ENCODE results near the gene DDX39B. TPM values are rescaled to one million over a fixed set of nuclear protein-coding genes. Genes with fewer than 3 reads are reported as not detected.

Gene DDX39B
- total RNA-seq, 4 donors from 2014 or later, result 119 to 429 (median 282) TPM

DNA sequence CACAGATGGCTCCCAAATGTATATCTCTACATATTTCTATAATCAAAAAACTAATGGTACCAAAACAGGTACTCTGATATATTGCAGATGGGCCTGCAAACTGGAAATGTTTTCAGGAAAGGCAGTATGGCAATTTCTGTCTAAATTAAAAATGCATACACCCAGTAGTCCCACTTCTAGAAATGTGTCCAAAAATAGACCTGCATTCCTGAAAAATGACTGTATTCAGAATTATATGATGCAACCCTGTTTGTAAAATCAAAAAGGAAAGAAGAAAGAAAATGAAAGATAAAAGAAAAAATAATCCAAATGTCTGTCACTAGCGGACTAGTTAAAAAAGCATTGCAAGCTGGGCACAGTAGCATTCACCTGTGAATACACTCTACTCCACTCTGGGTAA, 56.7 kb downstream of the DDX39B start:
- Histone ChIP-seq H3K36me3 (no peaks in the 10 kb centered on the region), H3K4me3 (no peak overlapping the region), H3K27ac (no peak overlapping the region), H3K27me3 (no peaks in the 10 kb centered on the region), H3K4me1 (no peaks in the 10 kb centered on the region), H3K9me3 (no peaks in the 10 kb centered on the region)
- TF ChIP-seq POLR2A (IDR thresholded peaks at IDR 0.05), result no peak
- TF ChIP-seq, protein P1, sequence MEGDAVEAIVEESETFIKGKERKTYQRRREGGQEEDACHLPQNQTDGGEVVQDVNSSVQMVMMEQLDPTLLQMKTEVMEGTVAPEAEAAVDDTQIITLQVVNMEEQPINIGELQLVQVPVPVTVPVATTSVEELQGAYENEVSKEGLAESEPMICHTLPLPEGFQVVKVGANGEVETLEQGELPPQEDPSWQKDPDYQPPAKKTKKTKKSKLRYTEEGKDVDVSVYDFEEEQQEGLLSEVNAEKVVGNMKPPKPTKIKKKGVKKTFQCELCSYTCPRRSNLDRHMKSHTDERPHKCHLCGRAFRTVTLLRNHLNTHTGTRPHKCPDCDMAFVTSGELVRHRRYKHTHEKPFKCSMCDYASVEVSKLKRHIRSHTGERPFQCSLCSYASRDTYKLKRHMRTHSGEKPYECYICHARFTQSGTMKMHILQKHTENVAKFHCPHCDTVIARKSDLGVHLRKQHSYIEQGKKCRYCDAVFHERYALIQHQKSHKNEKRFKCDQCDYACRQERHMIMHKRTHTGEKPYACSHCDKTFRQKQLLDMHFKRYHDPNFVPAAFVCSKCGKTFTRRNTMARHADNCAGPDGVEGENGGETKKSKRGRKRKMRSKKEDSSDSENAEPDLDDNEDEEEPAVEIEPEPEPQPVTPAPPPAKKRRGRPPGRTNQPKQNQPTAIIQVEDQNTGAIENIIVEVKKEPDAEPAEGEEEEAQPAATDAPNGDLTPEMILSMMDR (IDR thresholded peaks at IDR 0.05), result no peak
- DNase-seq, result no peak
- intact Hi-C loops (cut with DNase I; ENCODE audit: low total_unique reads), result no loop called here

DNA sequence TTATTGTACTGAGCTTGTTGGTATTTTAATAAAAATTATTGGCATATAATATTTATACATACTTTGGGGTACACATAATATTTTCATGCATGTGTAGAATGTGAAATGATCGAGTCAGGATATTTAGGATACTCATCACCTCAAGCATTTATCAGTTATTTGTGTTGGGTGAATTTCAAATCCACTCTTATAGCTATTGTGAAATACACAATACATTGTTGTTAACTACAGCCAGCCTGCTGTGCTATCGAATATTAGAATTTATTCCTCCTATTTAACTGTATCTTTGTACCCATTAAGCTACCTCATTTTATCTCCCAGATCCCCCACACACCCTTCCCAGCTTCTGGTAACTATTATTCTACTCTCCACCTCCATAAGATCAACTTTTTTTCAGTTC, 58.4 kb downstream of the DDX39B start:
- TF ChIP-seq, protein P1 (IDR thresholded peaks at IDR 0.05), result no peak
- TF ChIP-seq POLR2A (IDR thresholded peaks at IDR 0.05), result no peak

DNA sequence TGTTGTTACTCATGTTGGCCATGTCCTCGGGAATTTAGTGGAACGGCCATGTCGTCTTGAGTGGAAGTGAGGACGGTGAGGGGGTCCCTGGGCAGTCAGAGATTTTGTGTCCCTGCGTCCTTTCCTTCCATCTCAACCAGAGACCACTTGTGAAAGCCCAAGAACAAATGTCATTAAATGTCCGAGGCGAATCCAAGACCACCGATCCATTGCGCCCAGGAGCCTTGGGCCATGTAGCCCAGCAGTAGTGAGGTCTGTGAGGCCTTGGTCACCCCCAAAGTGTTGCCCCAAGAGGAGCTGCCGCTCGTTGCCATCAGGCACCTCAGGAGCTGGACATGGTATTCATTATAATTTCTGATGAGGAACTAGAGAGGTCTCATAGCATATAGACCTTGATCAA, 61.2 kb downstream of the DDX39B start:
- no peak for DNase-seq

More for the DNA sequence above, 58.4 kb downstream of the DDX39B start:
- no peaks in the 10 kb centered on the region for H3K36me3 ChIP-seq
- H3K4me1 ChIP-seq, result no peaks in the 10 kb centered on the region
- H3K9me3 ChIP-seq, result no peaks in the 10 kb centered on the region
- intact Hi-C loops (cut with DNase I; ENCODE audit: low total_unique reads), result no loop called here
- no peak overlapping the region for H3K27ac ChIP-seq
- H3K27me3 ChIP-seq, result no peaks in the 10 kb centered on the region
- no peak overlapping the region for H3K4me3 ChIP-seq
- DNase-seq, result no peak

More for the DNA sequence above, 61.2 kb downstream of the DDX39B start:
- Histone ChIP-seq H3K9me3 (no peaks in the 10 kb centered on the region), H3K36me3 (no peaks in the 10 kb centered on the region), H3K4me3 (no peak overlapping the region), H3K4me1 (no peaks in the 10 kb centered on the region), H3K27me3 (no peaks in the 10 kb centered on the region), H3K27ac (no peak overlapping the region)
- intact Hi-C loops (cut with DNase I; ENCODE audit: low total_unique reads), result no loop called here
- TF ChIP-seq POLR2A (IDR thresholded peaks at IDR 0.05), result no peak
- TF ChIP-seq, protein P1 (IDR thresholded peaks at IDR 0.05), result no peak

Small RNAs within 50 kb of the gene (small RNA-seq; reads per million reads assigned to genes)
- gene AL663061.1 (not detected), gene RF00019 (not detected), gene SNORD117 (537 reads per million, percentile 97 among the genes with 10 or more reads in this experiment), gene SNORD84 (not detected)

Other genes starting within 250 kb of the DDX39B start
- 1,000 to 10,000 TPM in 1 of 4 donors, 100 to 1,000 TPM in 3; 134 to 1,272 (median 737) TPM for gene HLA-B, start 184.8 kb downstream of the DDX39B start, total RNA-seq
- gene MICA, start 138.4 kb downstream of the DDX39B start, total RNA-seq, result 10 to 100 TPM in 3 of 4 donors, 1 to 10 TPM in 1; 9.1 to 31.7 (median 17.2) TPM
- 1 to 10 TPM; 1.9 to 4.8 (median 2.9) TPM for gene MICB, start 43.9 kb downstream of the DDX39B start, total RNA-seq
- not detected for gene MCCD1, start 13.0 kb downstream of the DDX39B start, total RNA-seq
- gene ATP6V1G2, start 4.6 kb upstream of the DDX39B start, total RNA-seq, result 1 to 10 TPM in 2 of 4 donors, not detected in 2; 1.2 to 1.6 TPM
- gene NFKBIL1, start 5.6 kb upstream of the DDX39B start, total RNA-seq, result 10 to 100 TPM; 19.7 to 38.5 (median 20.8) TPM
- under 1 TPM in 1 of 4 donors, not detected in 3; 0.30 TPM for gene LTA, start 30.3 kb upstream of the DDX39B start, total RNA-seq
- gene TNF, start 33.6 kb upstream of the DDX39B start, total RNA-seq, result 1 to 10 TPM in 1 of 4 donors, not detected in 3; 1.3 TPM
- 1 to 10 TPM in 1 of 4 donors, not detected in 3; 1.5 TPM for gene LTB, start 40.4 kb upstream of the DDX39B start, total RNA-seq
- gene LST1, start 44.3 kb upstream of the DDX39B start, total RNA-seq, result 100 to 1,000 TPM in 1 of 4 donors, 1 to 10 TPM in 2, not detected in 1; 2.6 to 229 (median 3.2) TPM
- gene NCR3, start 51.0 kb upstream of the DDX39B start, total RNA-seq, result not detected
- 10 to 100 TPM in 2 of 4 donors, 1 to 10 TPM in 2; 1.5 to 25.6 (median 14.5) TPM for gene AIF1, start 73.2 kb upstream of the DDX39B start, total RNA-seq
- 100 to 1,000 TPM in 1 of 4 donors, 10 to 100 TPM in 3; 35.4 to 218 (median 48.0) TPM for gene PRRC2A, start 78.7 kb upstream of the DDX39B start, total RNA-seq
- 100 to 1,000 TPM in 3 of 4 donors, 10 to 100 TPM in 1; 92.2 to 233 (median 139) TPM for gene BAG6, start 110.7 kb upstream of the DDX39B start, total RNA-seq
- 1 to 10 TPM in 3 of 4 donors, not detected in 1; 1.9 to 2.9 (median 2.6) TPM for gene APOM, start 113.9 kb upstream of the DDX39B start, total RNA-seq
- gene C6orf47, start 118.8 kb upstream of the DDX39B start, total RNA-seq, result 10 to 100 TPM in 3 of 4 donors, 1 to 10 TPM in 1; 6.2 to 31.9 (median 24.6) TPM
- gene GPANK1, start 123.0 kb upstream of the DDX39B start, total RNA-seq, result 10 to 100 TPM in 3 of 4 donors, 1 to 10 TPM in 1; 5.1 to 25.6 (median 15.4) TPM
- 100 to 1,000 TPM in 3 of 4 donors, 10 to 100 TPM in 1; 67.5 to 157 (median 107) TPM for gene CSNK2B, start 124.1 kb upstream of the DDX39B start, total RNA-seq
- gene LY6G5B, start 128.0 kb upstream of the DDX39B start, total RNA-seq, result 10 to 100 TPM in 1 of 4 donors, 1 to 10 TPM in 3; 1.0 to 27.4 (median 4.3) TPM
- gene LY6G5C, start 139.1 kb upstream of the DDX39B start, total RNA-seq, result 1 to 10 TPM in 3 of 4 donors, not detected in 1; 1.0 to 4.4 (median 3.8) TPM
- gene ABHD16A, start 161.3 kb upstream of the DDX39B start, total RNA-seq, result 10 to 100 TPM; 25.9 to 50.9 (median 37.9) TPM
- not detected for gene LY6G6F, start 164.9 kb upstream of the DDX39B start, total RNA-seq
- gene LY6G6D, start 173.3 kb upstream of the DDX39B start, total RNA-seq, result 1 to 10 TPM in 1 of 4 donors, not detected in 3; 2.0 TPM
- 1 to 10 TPM in 1 of 4 donors, not detected in 3; 1.4 TPM for gene LY6G6C, start 179.7 kb upstream of the DDX39B start, total RNA-seq
- under 1 TPM in 1 of 4 donors, not detected in 3; 0.49 TPM for gene MPIG6B, start 181.4 kb upstream of the DDX39B start, total RNA-seq
- gene DDAH2, start 187.3 kb upstream of the DDX39B start, total RNA-seq, result 100 to 1,000 TPM in 3 of 4 donors, 10 to 100 TPM in 1; 97.6 to 240 (median 158) TPM
- gene CLIC1, start 194.5 kb upstream of the DDX39B start, total RNA-seq, result 100 to 1,000 TPM; 173 to 328 (median 216) TPM
- 10 to 100 TPM in 3 of 4 donors, not detected in 1; 16.7 to 41.5 (median 22.1) TPM for gene MSH5, start 198.0 kb upstream of the DDX39B start, total RNA-seq
- gene SAPCD1, start 220.7 kb upstream of the DDX39B start, total RNA-seq, result 1 to 10 TPM in 2 of 4 donors, not detected in 2; 1.7 to 4.4 TPM
- gene VWA7, start 235.3 kb upstream of the DDX39B start, total RNA-seq, result 10 to 100 TPM in 1 of 4 donors, 1 to 10 TPM in 2, under 1 TPM in 1; 0.88 to 24.1 (median 3.1) TPM